Erythroblast (primary cell): Measurements from ENCODE around the gene RAD51AP1.

Experiments
- GATA1 ChIP-seq: IDR thresholded peaks from 2 replicates; pipeline ENCODE4 v1.6.1; 2011; ENCODE audit warnings: low read depth, mild to moderate bottlenecking, control low read depth, low read length, moderate library complexity
- POLR2A ChIP-seq: IDR thresholded peaks from 2 replicates; pipeline ENCODE4 v1.6.1; 2011; ENCODE audit warnings: mild to moderate bottlenecking, low read length

DNA sequence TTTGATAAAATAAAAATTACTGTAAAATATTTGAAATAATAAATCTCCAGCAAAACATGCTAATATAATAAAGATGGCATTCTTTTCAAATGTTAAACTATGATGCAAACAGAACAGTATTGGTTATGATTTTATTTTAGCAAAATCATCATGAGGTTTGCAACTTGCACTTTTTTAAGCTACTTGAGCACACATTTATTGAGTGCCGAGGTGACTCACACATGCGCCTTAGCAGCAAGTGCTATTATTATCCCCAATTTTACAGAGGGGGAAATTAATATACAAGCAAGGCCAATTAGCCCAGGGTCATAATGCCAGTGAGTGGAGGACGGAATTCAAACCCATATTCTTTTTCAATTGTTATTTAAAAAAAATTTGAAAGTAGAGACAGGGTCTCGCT is 30.6 kb downstream of the RAD51AP1 start:
- TF ChIP-seq POLR2A (no peak), GATA1 (no peak)
